Measurements from ENCODE around the gene DNAJC11. TPM values are rescaled to one million over a fixed set of nuclear protein-coding genes. Genes with fewer than 3 reads are reported as not detected.

The DNAJC11 gene
- total RNA-seq, 1 experiment from 2014 or later, result 106 TPM

DNA sequence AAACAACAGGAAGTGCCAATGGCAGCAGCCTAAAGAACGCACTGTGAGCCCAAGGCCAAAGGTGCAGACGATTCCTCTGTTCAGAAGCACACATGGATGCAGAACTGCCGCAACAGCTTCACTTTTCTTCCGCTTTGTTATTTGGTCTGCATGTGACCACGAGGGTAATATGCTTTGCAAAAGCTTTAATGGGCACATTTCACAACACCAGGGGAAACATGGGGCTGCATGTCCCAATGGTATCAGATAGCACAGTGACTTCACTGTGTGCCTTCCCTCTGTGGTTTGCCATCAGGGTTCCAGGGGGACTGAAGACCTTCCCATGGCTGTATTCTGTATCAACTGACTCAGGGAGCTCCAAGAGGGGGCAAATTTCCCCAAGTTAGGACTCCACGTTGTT, 48.6 kb downstream of the DNAJC11 start:
- POLR2A ChIA-PET (ENCODE audit: low non-redundant PET), result no interaction called here
- H3K4me3 ChIP-seq (ENCODE audit: low read depth, low read length, poor library complexity, severe bottlenecking), result no peak overlapping the region
- no peaks in the 10 kb centered on the region for H3K27me3 ChIP-seq (replicated peaks; ENCODE audit: insufficient read depth, low read depth, low read length, poor library complexity)
- H3K36me3 ChIP-seq (ENCODE audit: insufficient read depth, low read length, poor library complexity, severe bottlenecking), result peaks cover 24% of the 10 kb centered on the region
- H3K9me3 ChIP-seq (ENCODE audit: low read depth, low read length, poor library complexity, severe bottlenecking), result no peaks in the 10 kb centered on the region
- H3K27ac ChIP-seq (ENCODE audit: low read depth, low read length, poor library complexity, severe bottlenecking), result no peak overlapping the region
- CTCF ChIA-PET, result no interaction called here
- DNase-seq (ENCODE audit: low spot score), result no peak
- intact Hi-C loops (cut with micrococcal nuclease; ENCODE audit: unreplicated experiment), result no loop called here
- BruUV-seq (replicated peaks), result no TSS peak
- TF ChIP-seq EZH2 (IDR thresholded peaks at IDR 0.05; ENCODE audit: borderline replicate concordance, low read depth, low read length, poor library complexity, severe bottlenecking) (no peak), CTCF (conservative IDR thresholded peaks at IDR 0.05; ENCODE audit: low read depth, low read length) (no peak)
- peaks cover 12% of the 10 kb centered on the region for H3K4me1 ChIP-seq (ENCODE audit: insufficient read depth, low read length, poor library complexity, severe bottlenecking)

- no peak overlapping the region for H3K4me3 ChIP-seq (ENCODE audit: low read depth, low read length, poor library complexity, severe bottlenecking)
- H3K27ac ChIP-seq (ENCODE audit: low read depth, low read length, poor library complexity, severe bottlenecking), result no peak overlapping the region
- BruUV-seq (replicated peaks), result no TSS peak
- intact Hi-C loops (cut with micrococcal nuclease; ENCODE audit: unreplicated experiment), result no loop called here
- no peaks in the 10 kb centered on the region for H3K9me3 ChIP-seq (ENCODE audit: low read depth, low read length, poor library complexity, severe bottlenecking)
- H3K4me1 ChIP-seq (ENCODE audit: insufficient read depth, low read length, poor library complexity, severe bottlenecking), result peaks cover 12% of the 10 kb centered on the region
- DNase-seq (ENCODE audit: low spot score), result no peak
- no peaks in the 10 kb centered on the region for H3K27me3 ChIP-seq (replicated peaks; ENCODE audit: insufficient read depth, low read depth, low read length, poor library complexity)
- POLR2A ChIA-PET (ENCODE audit: low non-redundant PET), result interaction anchor here (0.5 kb wide), 1 partner anchor 36 kb away, joined by 6 read pairs; no protein-coding TSS in a partner anchor
- H3K36me3 ChIP-seq (ENCODE audit: insufficient read depth, low read length, poor library complexity, severe bottlenecking), result peaks cover 24% of the 10 kb centered on the region
- no peak for TF ChIP-seq CTCF (conservative IDR thresholded peaks at IDR 0.05; ENCODE audit: low read depth, low read length)
- CTCF ChIA-PET, result no interaction called here
These were observed 49.7 kb downstream of the DNAJC11 start for GRCh38 chr1:6651909-6652308.

GRCh38 chr1:6648556-6648955, 53.1 kb downstream of the DNAJC11 start:
- TF ChIP-seq CTCF (conservative IDR thresholded peaks at IDR 0.05; ENCODE audit: low read depth, low read length) (no peak), EZH2 (IDR thresholded peaks at IDR 0.05; ENCODE audit: borderline replicate concordance, low read depth, low read length, poor library complexity, severe bottlenecking) (no peak)
- ChIA-PET POLR2A (ENCODE audit: low non-redundant PET) (no interaction called here), CTCF (no interaction called here)
- Histone ChIP-seq H3K36me3 (ENCODE audit: insufficient read depth, low read length, poor library complexity, severe bottlenecking) (peaks cover 40% of the 10 kb centered on the region), H3K9me3 (ENCODE audit: low read depth, low read length, poor library complexity, severe bottlenecking) (no peaks in the 10 kb centered on the region), H3K4me1 (ENCODE audit: insufficient read depth, low read length, poor library complexity, severe bottlenecking) (peaks cover 7% of the 10 kb centered on the region), H3K27ac (ENCODE audit: low read depth, low read length, poor library complexity, severe bottlenecking) (no peak overlapping the region), H3K4me3 (ENCODE audit: low read depth, low read length, poor library complexity, severe bottlenecking) (no peak overlapping the region), H3K27me3 (replicated peaks; ENCODE audit: insufficient read depth, low read depth, low read length, poor library complexity) (no peaks in the 10 kb centered on the region)
- DNase-seq (ENCODE audit: low spot score), result no peak
- intact Hi-C loops (cut with micrococcal nuclease; ENCODE audit: unreplicated experiment), result no loop called here
- no TSS peak for BruUV-seq (replicated peaks)

Measured in A673 (cell line).